Smooth muscle cell of the brain vasculature (primary cell): ENCODE results near the gene RPL15.
A peak's percentile ranks its signal among the peaks of the same experiment; 100 is the strongest.
"Not testable (repeated sequence)": the region's sequence is repeated elsewhere in the genome, so short reads cannot be mapped to it uniquely, and the experiment has no call there.

Source experiments
- DNase-seq: peaks from one replicate; pipeline ENCODE4 v3.0.0-alpha.2; 2012; ENCODE audit warnings: low read depth, low spot score

The RPL15 gene

DNA sequence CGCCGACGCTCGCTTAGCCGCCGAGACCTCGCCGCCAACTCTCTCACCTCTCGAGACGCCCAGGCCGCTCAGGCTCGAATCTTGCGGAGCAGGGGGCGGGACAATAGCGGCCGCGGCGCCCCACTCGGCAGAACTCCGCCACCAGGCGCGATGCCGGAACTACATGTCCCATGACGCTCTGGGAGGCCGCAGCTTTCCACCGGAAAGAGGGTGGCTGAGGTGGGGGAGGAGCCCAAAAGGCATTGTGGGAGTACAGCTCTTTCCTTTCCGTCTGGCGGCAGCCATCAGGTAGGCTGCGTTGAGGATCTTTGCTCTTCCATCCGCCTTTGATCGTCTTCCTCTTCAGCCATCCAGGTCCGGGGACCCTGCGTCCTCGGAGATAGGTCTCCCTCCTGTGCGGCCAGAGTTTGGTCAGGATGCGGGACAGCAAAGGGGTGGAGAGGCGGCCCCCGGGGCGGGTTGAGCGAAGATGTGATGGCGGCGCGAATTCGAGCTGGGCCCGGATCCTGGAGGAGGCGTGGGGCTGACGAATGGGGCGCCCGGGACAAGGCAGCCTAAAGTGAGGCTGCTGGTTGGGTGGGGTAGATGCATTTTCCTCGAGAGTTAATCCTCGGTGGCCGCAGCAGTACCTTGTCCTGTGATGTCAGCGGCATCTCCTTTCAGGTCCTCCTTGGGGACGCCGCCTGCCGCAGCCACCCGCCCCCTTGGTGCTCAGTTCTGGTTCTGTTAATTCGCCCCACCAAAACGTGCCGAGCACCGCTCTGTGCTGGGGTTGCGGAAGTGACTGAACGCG is at the start of gene RPL15, which contains the start of gene NKIRAS1:
Gene RPL15, plus strand, starts transcription at position 247 of the 793 bp plus-strand sequence. CDS start 728 bp downstream, outside the sequence.
Gene NKIRAS1, minus strand, starts transcription at position 105 of the 793 bp plus-strand sequence. CDS start 6,086 bp downstream, outside the sequence.
- peak; percentile 88 for DNase-seq

DNA sequence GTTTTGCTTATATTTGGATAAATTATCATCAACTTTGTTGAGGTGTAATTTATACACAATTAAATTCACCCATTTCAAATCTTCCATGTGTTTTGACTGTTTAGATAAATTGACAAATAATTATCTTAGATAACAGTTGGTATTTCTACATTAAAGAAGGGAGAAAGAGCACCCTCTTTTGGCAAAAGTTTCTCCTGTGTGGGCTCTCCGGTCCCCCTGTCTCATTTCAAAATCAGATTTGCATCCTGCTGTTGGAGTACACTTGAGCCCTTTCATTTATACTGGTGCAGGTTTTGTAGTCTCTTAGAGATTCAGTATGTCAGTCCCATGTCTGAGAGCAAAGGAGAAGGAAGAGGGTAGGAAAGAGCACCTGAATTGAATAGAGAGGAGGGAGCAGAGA is 49.5 kb upstream of the RPL15 start:
- no peak for DNase-seq

DNA sequence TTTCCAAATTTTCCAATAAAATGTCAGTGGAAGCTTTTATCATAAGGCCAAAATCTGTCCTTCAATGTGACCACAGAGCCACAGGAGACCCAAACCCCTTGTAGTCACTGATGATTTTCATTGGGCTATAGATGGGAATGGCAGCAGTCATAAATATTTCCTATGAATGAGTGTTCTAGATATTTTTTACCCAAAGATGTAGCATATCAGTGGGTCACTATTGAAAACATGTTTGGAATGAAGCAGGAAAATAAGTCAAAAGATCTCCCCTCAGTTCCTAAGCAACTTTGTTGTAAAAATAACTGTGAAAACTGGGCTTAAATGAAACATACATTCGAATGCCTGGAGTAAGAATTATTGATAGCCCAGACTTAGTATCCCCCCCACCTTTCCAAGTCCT is 49.1 kb upstream of the RPL15 start:
- DNase-seq, result no peak

DNA sequence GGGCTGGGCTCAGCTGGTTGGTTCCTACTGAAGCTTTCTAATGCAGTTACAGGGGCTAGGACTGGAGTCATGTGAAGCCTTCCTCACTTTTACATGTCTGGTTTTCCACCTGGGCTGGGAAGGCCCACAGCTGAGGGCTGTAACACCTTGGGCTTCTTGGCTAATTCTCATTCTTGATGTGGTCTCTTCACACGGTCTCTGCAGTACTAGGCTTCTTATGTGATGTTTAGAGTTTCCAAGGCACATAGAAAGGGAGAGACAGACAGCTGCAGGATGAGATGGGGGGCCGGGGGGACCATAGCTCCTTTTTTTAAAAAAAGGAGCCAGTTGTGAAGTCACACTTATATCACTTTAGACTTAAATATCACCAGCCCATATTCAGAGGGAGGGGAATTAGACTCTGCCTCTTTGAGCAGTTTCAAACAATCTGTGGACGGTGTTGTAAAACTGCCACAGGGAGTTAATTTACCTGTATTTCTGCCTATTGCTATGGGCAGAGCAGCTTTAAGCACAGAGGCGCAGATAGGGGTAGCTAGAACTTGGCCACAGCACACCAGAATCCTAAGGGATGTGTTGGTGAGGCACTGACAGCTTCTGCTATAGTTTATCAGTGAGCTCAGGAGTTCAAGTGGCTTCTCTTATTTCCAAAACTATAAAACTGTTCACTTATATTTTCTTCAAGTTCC is 46.8 kb upstream of the RPL15 start:
- no peak for DNase-seq

DNA sequence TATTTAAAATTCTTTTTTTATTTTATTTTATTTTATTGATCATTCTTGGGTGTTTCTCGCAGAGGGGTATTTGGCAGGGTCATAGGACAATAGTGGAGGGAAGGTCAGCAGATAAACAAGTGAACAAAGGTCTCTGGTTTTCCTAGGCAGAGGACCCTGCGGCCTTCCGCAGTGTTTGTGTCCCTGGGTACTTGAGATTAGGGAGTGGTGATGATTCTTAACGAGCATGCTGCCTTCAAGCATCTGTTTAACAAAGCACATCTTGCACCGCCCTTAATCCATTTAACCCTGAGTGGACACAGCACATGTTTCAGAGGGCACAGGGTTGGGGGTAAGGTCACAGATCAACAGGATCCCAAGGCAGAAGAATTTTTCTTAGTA is 46.3 kb upstream of the RPL15 start:
- DNase-seq, result not testable (repeated sequence)

DNA sequence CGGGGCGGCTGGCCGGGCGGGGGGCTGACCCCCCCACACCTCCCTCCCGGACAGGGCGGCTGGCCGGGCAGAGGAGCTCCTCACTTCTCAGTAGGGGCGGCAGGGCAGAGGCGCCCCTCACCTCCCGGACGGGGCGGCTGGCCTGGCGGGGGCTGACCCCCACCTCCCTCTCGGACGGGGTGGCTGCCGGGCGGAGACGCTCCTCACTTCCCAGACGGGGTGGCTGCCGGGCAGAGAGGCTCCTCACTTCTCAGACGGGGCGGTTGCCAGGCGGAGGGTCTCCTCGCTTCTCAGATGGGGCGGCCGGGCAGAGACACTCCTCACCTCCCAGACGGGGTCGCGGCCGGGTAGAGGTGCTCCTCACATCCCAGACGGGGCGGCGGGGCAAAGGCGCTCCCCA is 45.6 kb upstream of the RPL15 start:
- not testable (repeated sequence) for DNase-seq

DNA sequence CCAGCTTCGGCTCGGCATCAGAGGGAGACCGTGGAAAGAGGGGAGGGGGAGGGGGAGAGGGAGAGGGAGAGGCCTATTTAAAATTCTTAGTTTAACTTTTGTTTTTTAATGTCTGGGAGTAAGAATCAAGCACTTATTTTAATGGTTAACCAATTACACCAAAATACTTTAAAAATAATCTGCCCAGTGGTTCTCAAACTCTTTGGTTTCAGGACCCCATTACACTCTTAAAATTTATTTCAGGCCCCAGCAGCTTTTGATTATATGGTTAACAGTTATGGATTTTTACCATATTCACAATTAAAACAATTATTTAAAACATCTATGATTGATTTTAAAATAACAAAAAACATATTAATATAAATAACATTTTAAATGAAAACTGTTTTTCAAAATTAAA is 44.6 kb upstream of the RPL15 start:
- DNase-seq, result no peak

DNA sequence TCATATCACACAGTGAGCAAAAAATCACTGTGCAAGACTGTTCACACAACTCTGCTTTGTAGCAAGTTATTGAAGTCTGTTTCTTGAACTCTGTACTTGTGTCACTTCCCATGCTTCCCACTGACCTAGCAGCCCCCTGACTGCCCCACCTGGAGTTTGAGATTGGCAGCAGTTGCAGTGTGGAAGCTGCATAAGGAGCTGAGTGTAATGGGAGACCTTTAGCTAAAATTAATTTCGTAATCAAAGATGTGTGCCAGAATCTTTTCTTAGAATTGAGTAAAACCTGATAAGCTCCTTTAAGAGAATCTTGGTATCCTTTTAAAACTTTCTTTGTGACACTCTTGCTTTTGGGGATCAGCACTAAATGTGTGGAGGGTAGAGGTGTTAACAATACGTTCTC is 43.0 kb upstream of the RPL15 start:
- no peak for DNase-seq

DNA sequence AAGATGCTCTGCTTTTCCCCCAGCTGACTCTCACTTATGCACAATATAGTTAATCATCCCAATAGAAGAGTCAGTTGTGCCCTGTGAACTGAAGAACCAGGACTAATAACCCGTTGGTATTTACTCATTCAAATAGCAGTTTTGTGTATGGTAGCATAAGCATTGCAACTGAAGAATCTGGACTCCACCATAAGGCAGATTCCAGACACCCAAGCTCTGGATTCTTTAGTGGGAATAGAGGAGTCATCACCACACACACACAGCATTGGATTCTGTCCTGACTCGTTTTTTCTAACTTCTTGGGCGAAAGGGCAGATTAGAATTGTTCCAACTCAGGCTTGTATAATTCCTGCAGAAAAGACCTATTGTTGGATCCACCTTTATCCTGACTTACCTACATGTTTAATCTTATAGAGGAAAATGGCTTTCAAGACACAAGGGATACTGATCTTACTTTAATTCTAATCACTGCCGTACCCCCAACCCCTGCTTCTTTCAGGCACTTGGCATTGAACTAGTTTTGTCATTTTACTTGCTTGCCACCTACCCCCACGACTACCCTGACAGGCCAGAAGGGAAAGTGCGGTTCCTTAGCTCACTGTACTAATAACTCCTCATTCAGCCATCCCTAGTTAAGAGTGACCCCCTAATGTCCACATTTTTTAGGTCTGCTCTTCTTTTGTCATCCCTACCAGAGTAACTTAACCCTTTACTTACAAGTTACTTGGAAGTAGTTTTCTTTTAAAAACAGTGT is 42.4 kb upstream of the RPL15 start:
- DNase-seq, result no peak

DNA sequence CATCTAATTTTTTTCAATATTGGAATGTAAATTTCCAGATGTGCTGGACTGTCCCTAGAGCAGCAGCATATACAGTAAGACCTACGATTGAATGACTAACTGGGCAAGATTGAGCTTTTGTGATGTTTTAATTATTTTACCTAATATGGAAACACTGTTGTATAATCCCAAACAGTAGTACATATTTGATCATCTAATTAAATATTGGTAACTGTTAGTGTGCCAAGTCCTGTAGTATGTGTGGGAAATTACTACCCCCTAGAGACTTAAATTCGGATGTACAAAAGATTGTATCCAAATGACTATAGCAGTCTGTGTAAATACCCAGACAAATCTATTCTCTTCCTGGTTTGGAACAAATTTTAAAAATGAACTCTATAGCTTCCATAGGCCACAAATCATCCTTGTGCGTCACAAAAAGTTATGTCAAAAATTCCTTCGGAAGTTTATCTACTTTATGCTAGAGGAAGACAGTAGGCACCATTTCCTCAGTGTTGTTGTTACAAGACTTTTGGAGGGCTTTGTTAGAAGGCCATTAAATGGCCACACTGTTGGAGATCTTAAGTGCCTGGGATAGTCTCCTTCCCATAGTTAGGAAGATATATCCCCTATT is 41.7 kb upstream of the RPL15 start:
- DNase-seq, result no peak

DNA sequence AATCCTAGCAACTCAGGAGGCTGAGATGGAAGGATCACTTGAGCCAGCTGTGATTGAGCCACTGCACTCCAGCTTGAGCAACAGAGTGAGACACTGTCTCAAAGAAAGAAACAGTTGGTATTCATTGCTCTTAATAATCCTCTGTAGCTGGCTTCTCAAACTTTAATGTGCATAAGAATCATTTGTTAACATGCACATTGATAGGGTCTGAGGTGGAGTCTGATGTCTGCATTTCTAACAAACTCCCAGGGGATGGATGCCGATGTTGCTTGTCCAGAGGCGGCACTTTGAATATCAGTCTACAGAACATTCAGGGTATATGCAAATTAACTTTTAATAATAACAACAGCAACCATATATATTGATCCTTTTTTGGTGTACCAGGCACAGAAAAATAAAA is 40.0 kb upstream of the RPL15 start:
- no peak for DNase-seq

DNA sequence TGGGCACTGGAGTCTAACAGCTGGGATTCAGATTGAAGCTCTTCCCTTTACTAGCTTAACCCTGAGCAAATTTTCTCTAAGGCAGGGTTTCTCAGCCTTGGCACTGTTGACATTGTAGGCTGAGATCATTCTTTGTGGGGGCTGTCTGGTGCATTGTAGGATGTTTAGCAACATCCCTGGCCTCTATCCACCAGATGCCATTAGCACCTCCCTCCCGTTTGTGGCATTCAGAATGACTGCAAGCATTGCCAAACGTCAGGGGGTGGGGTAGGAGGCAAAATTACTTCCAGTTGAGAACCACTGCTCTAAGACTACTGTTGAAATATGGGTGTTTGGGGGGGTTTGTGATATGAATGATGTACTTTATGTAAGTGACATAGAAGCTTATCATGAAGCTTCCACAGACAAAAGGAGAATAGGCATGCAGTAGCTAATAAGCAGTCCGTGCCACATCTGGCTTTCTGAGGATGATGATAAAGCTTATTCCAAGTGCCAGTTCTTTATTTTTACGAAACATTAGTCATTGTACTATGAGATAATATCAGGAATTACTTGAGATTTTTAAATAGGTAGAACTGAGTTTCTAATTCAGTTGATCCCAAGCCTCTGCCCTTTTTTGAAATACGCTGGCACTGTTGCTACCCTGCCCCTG is 39.5 kb upstream of the RPL15 start:
- DNase-seq, result no peak

DNA sequence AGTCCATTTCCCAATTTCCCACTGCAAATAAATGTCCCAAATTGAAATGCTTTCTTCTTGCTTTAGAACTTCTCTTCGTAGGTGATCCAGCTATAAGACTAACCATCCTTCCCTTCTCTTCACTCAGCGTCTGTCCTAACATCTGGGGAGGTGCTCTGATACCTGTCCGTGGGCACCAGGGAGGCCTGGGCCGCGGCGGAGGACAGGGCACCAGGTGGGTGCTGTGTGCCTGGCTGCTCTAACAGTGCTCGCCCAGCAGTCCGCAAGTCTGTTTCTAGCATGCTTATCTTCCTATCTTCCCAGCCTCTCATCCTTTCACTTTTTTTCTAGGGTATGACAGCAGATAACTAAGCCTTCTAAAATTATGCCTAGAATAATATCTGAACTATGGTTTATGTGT is 37.4 kb upstream of the RPL15 start:
- no peak for DNase-seq

DNA sequence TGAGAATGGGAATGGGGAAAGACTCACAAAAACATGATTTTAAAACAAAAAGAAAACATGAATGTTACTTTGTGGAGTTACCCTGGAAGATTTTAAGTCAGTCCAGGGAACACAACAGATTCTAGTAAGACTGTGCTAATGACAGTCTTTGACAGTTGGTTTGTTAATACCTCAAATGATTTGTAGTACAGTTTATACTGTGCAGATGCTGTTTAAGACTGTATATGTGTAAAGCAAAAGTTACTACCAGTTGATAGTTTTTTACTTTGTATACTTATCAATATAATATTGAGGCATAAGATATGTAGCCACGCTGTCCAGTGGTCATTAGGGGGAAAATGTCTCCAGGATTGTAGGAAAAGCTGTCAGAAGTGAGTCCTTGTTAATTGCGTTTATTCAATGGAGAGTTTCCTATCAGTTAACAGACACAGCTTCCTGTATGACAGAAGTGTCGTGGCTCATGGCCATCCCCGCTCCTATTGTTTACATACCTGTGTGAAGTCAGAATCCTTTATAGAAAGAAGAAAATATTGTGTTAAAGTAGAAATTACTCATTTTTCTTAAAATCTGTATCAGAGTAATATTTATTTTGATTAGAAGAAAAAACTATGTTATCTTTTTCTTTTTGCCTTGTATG is 36.1 kb upstream of the RPL15 start:
- DNase-seq, result no peak

DNA sequence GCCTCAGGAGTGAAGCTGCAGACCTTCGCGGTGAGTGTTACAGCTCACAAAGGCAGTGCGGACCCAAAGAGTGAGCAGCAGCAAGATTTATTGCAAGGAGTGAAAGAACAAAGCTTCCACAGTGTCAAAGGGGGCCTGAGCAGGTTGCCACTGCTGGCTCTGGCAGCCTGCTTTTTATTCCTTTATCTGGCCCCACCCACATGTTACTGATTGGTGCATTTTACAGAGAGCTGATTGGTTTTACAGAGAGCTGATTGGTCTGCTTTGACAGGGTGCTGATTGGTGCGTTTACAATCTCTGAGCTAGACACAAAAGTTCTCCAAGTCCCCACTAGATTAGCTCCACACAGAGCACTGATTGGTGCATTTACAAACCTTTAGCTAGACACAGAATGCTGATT is 34.9 kb upstream of the RPL15 start:
- DNase-seq, result not testable (repeated sequence)

DNA sequence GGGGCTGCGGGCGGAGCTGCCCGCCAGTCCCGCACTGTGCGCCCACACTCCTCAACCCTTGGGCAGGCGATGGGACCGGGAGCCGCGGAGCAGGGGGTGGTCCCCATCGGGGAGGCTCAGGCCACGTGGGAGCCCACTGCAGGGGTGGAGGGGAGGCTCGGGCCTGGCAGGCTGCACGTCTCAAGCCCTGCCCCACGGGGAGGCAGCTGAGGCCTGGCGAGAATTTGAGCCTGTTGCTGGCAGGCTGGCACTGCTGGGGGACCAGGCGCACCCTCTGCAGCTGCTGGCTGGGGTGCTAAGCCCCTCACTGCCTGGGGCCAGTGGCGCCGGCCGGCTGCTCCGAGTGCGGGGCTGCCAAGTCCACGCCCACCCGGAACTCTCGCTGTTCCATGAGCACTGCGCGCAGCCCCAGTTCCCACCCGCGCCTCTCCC is 34.4 kb upstream of the RPL15 start:
- no peak for DNase-seq

DNA sequence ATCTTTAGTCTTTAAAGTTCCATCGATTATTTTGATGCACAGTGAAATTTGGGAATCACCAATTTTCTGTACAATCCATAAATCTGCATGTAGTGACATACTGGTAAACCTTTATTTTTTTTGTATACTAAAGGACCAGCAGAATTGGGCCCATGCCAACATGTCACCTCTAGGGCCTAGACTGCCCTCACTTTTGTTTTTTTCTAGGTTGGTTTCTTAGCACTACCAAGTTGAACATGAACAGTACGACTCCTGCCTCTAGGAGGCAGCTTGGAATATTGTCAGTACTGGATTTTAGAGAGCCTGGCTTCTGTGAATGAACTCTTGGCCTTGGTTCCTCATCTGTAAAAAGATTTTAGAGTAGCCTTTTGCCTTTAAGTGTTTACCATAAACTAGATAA is 32.5 kb upstream of the RPL15 start:
- no peak for DNase-seq

DNA sequence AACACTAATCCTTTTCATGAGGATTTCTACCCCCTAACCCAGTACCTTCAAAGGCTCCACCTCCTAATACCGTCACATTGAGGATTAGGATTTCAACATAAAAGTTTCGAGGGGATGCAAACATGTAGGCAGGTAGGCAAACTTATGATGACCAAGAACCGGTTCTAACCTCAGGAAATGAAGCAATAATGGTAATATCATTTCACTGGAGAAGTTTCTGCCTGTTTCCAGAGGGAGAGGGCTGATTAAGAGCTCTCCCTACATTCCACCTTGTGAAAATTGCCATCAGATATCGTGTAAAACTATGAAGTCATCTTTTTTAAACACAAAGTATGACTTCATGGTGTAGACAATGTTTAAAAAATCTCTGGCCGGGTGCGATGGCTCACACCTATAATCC is 31.7 kb upstream of the RPL15 start:
- DNase-seq, result no peak

DNA sequence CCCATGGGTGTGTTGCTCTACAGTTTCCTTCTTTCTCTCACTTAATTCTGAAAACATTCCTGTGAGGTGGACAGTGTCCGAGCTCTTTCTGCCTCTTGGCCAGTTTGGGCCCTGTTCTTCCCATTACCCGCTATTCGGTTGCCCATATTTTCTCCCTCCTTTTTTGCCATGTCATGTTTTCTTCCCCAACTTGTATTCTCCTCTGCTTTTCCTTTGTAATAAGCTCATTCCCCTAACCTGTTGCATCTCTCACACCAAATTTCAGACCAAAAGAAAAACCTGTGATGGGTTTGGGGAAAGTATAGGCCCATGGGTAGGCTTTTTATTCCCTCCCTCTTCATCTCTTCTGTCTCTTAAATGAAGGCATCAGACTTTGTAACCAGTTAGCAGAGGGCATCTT is 30.6 kb upstream of the RPL15 start:
- DNase-seq, result no peak

DNA sequence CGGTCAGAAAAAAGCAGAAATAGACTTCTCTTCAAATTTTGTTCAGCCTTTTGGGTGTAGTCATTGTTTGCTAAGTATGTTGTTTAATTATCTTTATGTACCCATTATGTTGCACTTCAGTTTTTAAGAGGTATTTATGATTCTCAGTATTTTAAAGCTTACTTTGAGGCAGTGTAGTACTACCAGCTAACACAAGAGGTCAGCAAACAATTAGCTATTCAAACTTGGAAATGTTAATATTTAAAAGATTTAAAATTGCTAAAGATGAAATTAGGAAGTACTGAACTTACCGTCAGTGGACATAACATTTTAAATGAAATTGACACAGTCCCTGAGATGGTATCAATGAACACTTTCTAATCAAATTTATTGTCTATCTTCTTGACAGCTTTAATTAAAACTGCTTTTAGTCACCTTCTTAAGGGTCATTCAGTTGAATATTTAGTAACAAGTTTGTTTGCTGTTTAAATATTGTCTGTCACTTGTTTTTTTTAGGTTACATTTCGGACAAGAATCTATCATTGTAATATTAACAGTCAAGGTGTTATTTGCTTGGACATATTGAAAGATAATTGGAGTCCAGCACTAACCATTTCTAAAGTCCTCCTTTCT is 28.2 kb upstream of the RPL15 start:
- peak; percentile 39 for DNase-seq
